Activated T-cell treated with anti-CD3 and anti-CD28 coated beads, Interleukin-2, amount 50 U/mL, for 72 hours (primary cell): ENCODE results near the gene RPS16. TPM values are rescaled to one million over a fixed set of nuclear protein-coding genes. Genes with fewer than 3 reads are reported as not detected.

ENCODE experiments used
- ATAC-seq, 2 donors: fragments of 150-1000 bp; cut with Tn5 transposase; replicated peaks in 1 of 2; 2 replicates each; pipeline ENCODE4 v1.10.0; 2021; ENCODE audit warnings: moderate library complexity in 2 of 2, mild to moderate bottlenecking in 1 of 2
- DNase-seq, 2 donors: peaks; one replicate each; pipeline ENCODE4 v3.0.0; 2021 to 2022; ENCODE audit warnings: mixed read lengths in 1 of 2
- H3K27ac Mint-ChIP-seq: one replicate; pipeline ENCODE4 v1.8.0; 2022; ENCODE audit warnings: mild to moderate bottlenecking, moderate library complexity, mixed read lengths
- H3K27me3 Mint-ChIP-seq: one replicate; pipeline ENCODE4 v1.8.0; 2022; ENCODE audit warnings: low read depth, mixed read lengths
- H3K36me3 Mint-ChIP-seq, 2 donors: one replicate each; pipeline ENCODE4 v1.8.0; 2022; ENCODE audit warnings: mixed read lengths in 2 of 2, mild to moderate bottlenecking in 1 of 2; ENCODE audit not compliant: insufficient read depth in 2 of 2
- H3K4me1 Mint-ChIP-seq: one replicate; pipeline ENCODE4 v1.8.0; 2022; ENCODE audit warnings: low read depth, mixed read lengths
- H3K4me3 Mint-ChIP-seq, 2 donors: one replicate each; pipeline ENCODE4 v1.8.0; 2022; ENCODE audit warnings: mild to moderate bottlenecking in 2 of 2, mixed read lengths in 2 of 2, moderate library complexity in 2 of 2
- H3K9me3 Mint-ChIP-seq, 2 donors: one replicate each; pipeline ENCODE4 v1.8.0; 2022; ENCODE audit warnings: mixed read lengths in 2 of 2
- total RNA-seq, 2 donors: library from RNA; stranded (reverse); gene quantifications; one replicate each; pipeline ENCODE4 v1.2.3, GENCODE V29; 2022

Gene RPS16
- total RNA-seq, 2 donors from 2014 or later: 3,177 to 3,644 TPM

GRCh38 chr19:39425744-39426143 lies 10.0 kb downstream of the RPS16 start:
- H3K9me3 Mint-ChIP-seq: no peaks in the 10 kb centered on the region
- DNase-seq: no peak
- peaks cover 0 to 7% of the 10 kb centered on the region in 2 donors for H3K36me3 Mint-ChIP-seq
- H3K4me1 Mint-ChIP-seq: peaks cover 7% of the 10 kb centered on the region
- no peaks in the 10 kb centered on the region for H3K27me3 Mint-ChIP-seq
- H3K27ac Mint-ChIP-seq: peak overlapping the region; percentile 3
- H3K4me3 Mint-ChIP-seq: no peak overlapping the region
- no peak for ATAC-seq

- Mint-ChIP-seq H3K36me3 (peaks cover 0 to 5% of the 10 kb centered on the region in 2 donors), H3K27me3 (no peaks in the 10 kb centered on the region), H3K27ac (no peak overlapping the region), H3K4me1 (no peaks in the 10 kb centered on the region), H3K4me3 (no peak overlapping the region), H3K9me3 (no peaks in the 10 kb centered on the region)
- ATAC-seq (no peak), DNase-seq (no peak)
Observed at GRCh38 chr19:39424934-39425333, 10.8 kb downstream of the RPS16 start.

DNA sequence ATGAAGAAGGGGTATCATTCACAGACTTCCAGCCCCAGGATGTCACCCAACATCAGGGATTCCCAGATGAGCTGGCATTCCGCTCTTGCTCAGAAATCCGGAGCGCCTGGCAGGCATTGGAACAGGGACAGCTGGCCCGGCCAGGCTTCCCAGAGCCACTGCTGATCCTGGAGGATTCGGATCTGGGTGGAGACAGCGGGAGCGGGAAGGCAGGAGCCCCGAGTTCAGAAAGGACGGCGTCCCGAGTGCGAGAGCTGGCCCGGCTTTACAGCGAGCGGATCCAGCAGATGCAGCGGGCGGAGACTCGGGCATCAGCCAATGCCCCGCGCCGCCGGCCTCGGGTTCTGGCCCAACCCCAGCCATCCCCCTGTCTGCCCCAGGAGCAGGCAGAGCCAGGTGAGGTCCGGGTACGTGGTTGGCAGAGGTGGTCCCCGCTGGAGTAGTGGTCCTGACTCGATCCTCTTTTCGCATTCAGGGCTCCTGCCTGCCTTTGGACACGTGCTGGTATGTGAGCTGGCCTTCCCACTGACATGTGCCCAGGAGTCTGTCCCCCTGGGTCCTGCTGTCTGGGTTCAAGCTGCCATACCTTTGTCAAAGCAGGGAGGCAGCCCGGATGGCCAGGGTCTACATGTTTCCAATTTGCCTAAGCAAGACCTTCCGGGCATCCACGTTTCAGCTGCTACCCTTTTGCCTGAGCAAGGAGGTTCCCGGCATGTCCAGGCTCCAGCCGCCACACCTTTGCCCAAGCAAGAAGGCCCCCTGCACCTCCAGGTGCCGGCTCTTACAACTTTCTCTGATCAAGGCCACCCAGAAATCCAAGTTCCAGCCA lies 12.3 kb downstream of the RPS16 start:
- H3K9me3 Mint-ChIP-seq: no peaks in the 10 kb centered on the region
- no peak overlapping the region for H3K4me3 Mint-ChIP-seq
- no peak overlapping the region for H3K27ac Mint-ChIP-seq
- ATAC-seq: no peak
- no peaks in the 10 kb centered on the region for H3K4me1 Mint-ChIP-seq
- no peak for DNase-seq
- H3K36me3 Mint-ChIP-seq: peaks cover 0 to 6% of the 10 kb centered on the region in 2 donors
- no peaks in the 10 kb centered on the region for H3K27me3 Mint-ChIP-seq

- no peak for DNase-seq
- no peak for ATAC-seq
- H3K9me3 Mint-ChIP-seq: no peaks in the 10 kb centered on the region
- H3K4me3 Mint-ChIP-seq: no peak overlapping the region
- H3K36me3 Mint-ChIP-seq: peaks cover 2 to 6% of the 10 kb centered on the region in 2 donors
- no peaks in the 10 kb centered on the region for H3K27me3 Mint-ChIP-seq
- no peak overlapping the region for H3K27ac Mint-ChIP-seq
- peaks cover 6% of the 10 kb centered on the region for H3K4me1 Mint-ChIP-seq
Observed at GRCh38 chr19:39422020-39422419, 13.7 kb downstream of the RPS16 start.

- no peak for ATAC-seq
- no peak for DNase-seq
- no peaks in the 10 kb centered on the region for H3K27me3 Mint-ChIP-seq
- H3K27ac Mint-ChIP-seq: no peak overlapping the region
- H3K4me1 Mint-ChIP-seq: peaks cover 6% of the 10 kb centered on the region
- peaks cover 2 to 6% of the 10 kb centered on the region in 2 donors for H3K36me3 Mint-ChIP-seq
- no peak overlapping the region for H3K4me3 Mint-ChIP-seq
- no peaks in the 10 kb centered on the region for H3K9me3 Mint-ChIP-seq
Observed at GRCh38 chr19:39420769-39421168, 15.0 kb downstream of the RPS16 start.

GRCh38 chr19:39419003-39419402 lies 16.7 kb downstream of the RPS16 start:
- ATAC-seq (no peak), DNase-seq (no peak)
- Mint-ChIP-seq H3K27ac (no peak overlapping the region), H3K9me3 (no peaks in the 10 kb centered on the region), H3K27me3 (no peaks in the 10 kb centered on the region), H3K36me3 (peaks cover 5 to 12% of the 10 kb centered on the region in 2 donors), H3K4me1 (peaks cover 13% of the 10 kb centered on the region), H3K4me3 (no peak overlapping the region)

GRCh38 chr19:39417463-39418181 lies 18.1 kb downstream of the RPS16 start:
- peak overlapping the region; percentile 28 for H3K27ac Mint-ChIP-seq
- H3K4me1 Mint-ChIP-seq: peaks cover 18% of the 10 kb centered on the region
- no peaks in the 10 kb centered on the region for H3K9me3 Mint-ChIP-seq

DNA sequence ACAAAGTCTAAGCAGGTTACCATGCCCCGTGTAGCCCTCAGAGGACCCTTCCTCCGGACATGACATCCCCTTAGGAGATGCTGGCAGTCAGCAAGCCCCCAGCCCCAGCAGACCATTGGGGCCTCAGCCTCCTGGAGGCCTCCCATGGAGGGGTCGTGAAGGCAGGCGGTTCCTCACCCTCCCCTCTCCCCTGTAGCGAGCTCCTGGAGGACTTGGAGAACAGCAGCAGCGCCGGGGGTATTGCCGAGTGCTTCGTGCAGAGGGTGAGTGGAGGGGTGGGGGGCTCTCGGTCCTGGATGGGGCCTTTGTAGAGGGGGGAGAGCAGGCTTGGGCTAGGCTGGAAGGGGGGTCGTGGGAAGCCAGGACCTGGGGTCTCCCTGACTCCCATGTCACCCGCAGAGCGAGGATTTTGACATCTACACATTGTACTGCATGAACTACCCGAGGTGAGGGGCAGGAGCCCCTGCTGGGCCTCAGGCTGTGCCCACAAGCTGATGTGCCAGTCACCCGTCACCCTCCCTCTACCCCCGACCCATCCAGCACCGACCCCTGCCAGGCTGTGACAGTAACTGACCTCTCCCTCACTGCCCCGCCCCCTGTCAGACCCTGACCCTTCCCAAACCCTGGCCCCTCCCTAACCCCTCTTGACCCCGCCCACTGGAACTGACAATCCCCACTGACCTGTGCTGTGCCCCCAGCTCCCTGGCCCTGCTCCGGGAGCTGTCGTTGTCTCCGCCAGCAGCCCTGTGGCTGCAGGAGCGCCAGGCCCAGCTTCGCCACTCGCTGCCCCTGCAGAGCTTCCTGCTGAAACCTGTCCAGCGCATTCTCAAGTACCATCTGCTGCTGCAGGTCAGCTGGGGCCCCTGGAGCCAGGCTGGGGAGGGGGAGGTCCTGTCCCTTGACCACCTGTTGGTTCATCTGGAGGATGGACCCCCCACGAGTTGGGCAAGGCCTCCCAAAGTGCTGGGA lies 19.3 kb downstream of the RPS16 start:
- no peak overlapping the region for H3K27ac Mint-ChIP-seq
- no peaks in the 10 kb centered on the region for H3K27me3 Mint-ChIP-seq
- no peak for DNase-seq
- H3K9me3 Mint-ChIP-seq: no peaks in the 10 kb centered on the region
- H3K36me3 Mint-ChIP-seq: peaks cover 8 to 10% of the 10 kb centered on the region in 2 donors
- no peak overlapping the region for H3K4me3 Mint-ChIP-seq
- peaks cover 27% of the 10 kb centered on the region for H3K4me1 Mint-ChIP-seq
- no peak for ATAC-seq

More at GRCh38 chr19:39417463-39418181, 18.1 kb downstream of the RPS16 start:
- H3K4me3 Mint-ChIP-seq: no peak overlapping the region
- no peaks in the 10 kb centered on the region for H3K27me3 Mint-ChIP-seq
- DNase-seq (no peak), ATAC-seq (no peak)
- peaks cover 7 to 13% of the 10 kb centered on the region in 2 donors for H3K36me3 Mint-ChIP-seq

DNA sequence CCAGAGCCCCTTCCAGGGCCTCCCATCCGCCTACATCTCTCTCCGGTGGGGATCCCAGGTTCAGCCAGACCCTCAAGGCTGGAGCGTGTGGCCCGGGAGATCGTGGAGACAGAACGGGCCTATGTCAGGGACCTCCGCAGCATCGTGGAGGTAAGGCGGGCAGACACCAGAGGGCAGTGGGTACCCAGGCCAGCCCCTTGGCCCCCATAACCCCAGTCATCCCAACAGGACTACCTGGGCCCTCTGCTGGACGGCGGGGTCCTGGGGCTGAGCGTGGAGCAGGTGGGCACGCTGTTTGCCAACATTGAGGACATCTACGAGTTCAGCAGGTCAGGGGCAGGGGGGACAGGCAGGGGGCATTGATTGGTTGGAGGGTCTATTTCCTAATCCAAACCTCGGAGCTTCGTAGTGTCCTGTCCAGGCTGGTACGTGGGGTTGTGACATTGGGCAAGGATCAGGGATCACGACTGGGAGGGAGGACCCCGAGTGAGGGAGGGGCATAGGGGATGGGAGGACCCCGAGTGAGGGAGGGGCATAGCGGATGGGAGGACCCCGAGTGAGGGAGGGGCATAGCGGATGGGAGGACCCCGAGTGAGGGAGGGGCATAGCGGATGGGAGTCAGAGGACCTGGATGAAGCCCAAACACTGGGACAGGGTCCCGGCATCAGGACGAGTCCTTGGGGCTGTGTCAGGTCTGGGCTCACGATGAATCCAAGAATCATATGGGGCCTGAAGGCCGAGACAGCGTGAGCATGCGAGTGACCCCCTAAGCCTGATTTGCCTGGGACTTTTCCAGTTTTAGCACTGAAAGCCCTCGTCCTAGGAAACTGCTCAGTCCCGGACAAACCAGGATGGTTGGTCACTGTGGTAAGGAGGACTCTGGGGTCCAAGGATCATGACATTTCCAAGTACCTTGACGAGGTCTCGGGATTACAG lies 20.4 kb downstream of the RPS16 start:
- Mint-ChIP-seq H3K27me3 (no peaks in the 10 kb centered on the region), H3K4me1 (peaks cover 37% of the 10 kb centered on the region), H3K27ac (no peak overlapping the region), H3K36me3 (peaks cover 8 to 13% of the 10 kb centered on the region in 2 donors), H3K4me3 (no peak overlapping the region), H3K9me3 (no peaks in the 10 kb centered on the region)
- ATAC-seq: no peak
- DNase-seq: no peak

GRCh38 chr19:39413911-39414608 lies 21.7 kb downstream of the RPS16 start:
- Mint-ChIP-seq H3K27me3 (no peaks in the 10 kb centered on the region), H3K4me1 (peaks cover 42% of the 10 kb centered on the region), H3K9me3 (no peaks in the 10 kb centered on the region), H3K4me3 (peak overlapping the region; percentile 88 to 100), H3K36me3 (peaks cover 8 to 15% of the 10 kb centered on the region in 2 donors), H3K27ac (peak overlapping the region; percentile 71)
- DNase-seq (no peak), ATAC-seq (no peak)

DNA sequence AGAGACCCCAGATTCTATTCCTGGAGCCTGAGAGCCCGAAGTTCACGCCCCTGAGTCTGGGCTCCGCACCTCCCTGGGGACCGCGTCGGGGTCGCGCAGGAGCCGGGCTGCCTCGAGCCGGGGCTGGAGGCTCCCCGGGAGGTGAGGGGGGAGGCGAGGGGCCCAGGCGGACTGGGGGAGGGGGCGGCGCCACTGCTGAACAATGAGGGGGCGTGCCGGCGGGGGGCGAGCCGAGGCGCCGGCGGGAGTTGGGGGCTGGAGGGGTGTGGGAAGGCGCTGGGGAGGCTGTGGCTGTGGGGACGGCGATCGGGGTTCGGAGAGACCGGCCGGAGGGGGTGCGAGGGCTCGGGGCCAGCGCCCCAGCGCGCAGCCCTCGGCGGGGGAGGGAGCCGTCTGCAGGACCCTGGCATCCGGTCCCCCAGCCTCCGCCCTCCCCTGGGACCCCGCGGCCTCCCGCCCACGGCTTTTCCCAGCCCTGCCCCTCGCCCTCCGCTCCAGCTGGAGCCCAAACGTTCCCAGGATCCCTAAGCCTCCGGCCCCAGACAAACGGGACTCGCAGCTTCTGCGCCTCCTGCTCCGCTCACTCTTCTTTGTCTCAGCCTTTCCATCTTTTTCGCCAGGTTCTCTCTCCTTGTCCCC lies 22.4 kb downstream of the RPS16 start:
- Mint-ChIP-seq H3K9me3 (no peaks in the 10 kb centered on the region), H3K27me3 (no peaks in the 10 kb centered on the region), H3K36me3 (peaks cover 14 to 19% of the 10 kb centered on the region in 2 donors), H3K27ac (peak overlapping the region; percentile 71), H3K4me1 (peaks cover 47% of the 10 kb centered on the region), H3K4me3 (peak overlapping the region; percentile 88 to 100)
- ATAC-seq: no peak
- DNase-seq: peak; percentile 41 to 49
